HG03103 (cell line): Measurements from ENCODE around the gene MYO7A.

ENCODE experiments used
- ATAC-seq: cut with Tn5 transposase; IDR thresholded peaks from one replicate; pipeline ENCODE4 v1.9.1; 2021; ENCODE audit warnings: low read depth; ENCODE audit not compliant: unreplicated experiment

Gene MYO7A

DNA sequence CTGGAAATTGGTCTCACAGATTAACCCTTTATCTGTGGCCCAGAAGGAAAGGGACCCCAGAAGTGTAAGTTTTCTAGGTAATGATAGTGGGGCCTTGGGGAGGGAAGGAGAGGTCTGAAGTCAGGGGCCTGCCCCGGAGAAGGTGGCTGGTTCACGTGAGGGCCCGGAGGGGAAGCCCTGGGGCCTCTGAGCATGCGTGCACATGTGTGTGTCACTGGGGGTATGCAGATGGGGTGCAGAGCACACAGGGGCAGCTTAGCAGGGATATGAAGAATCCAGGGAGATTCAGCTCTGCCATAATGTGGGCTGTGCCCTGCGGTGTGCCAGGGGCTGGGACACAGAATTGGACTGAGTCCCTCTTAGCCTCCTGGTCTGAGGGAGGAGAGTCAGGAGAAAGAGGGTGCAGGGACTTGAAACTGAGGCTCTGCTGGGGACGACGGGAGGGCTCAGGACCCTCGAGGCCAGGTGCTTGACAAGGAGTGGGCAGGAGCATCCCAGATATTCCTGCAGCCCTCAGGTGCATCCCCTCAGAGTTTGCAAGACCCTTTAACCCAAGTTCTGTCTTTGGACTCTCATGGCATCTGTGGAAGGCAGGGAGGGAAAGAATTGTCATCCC is 15.5 kb downstream of the MYO7A start:
- no peak for ATAC-seq

DNA sequence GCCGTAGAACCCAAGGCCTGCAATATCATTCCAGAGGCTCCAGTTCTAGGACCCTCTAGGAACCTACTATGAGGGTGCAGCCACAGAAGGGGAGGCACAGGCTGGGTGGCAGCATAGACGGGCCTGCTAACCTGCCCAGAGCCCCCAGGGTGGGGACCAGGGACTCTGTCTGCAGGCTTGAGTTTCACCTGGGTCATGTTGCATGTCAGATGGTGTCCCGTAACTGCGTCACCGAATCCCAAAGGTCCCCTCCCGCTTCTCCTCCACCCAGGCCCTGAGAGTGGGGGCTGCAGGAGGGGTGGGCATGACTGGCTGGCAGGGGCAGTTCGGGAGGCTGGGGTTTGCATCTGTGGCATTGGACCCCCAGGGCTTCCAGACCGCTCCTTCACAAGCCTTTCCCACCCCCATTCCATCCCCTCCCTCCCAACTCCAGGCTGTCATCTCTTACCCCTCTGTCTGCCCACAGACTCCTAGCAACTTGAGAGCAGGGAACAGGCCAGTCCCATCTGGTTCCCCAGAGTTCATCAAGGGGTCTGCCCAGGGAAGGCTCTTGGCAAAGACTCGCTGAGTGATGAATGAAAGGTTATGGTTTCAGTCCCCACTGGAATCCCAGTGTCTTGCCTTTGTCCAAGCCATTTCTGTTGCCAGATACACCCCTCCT is 16.3 kb downstream of the MYO7A start:
- ATAC-seq, result no peak

DNA sequence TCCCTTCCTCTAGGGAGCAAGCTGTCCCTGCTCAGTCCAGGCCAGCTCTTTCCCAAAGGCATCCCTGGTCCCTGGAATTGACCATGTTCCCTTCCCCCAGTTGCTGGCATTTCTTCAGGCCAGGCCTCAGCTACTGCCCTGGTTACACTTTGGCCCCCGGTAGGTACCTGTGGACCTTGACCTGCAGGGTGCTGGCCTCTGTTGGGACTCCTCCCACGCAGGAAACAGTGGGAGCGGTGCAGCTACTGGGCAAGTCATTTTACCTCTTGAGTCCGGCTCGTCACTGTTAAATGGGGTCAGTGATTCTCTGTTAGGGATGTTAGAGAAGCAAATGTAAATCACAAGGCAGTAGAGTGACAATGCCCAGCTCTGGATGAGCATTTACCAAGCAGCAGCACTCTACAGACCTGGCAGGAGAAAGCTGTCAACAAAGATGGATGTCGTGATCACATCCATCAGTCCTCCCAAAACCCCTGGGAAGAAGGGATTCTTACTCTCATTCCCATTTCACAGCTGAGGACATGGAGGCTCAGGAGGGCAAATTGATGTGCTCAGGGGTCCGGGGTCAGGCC is 16.9 kb downstream of the MYO7A start:
- ATAC-seq, result no peak

DNA sequence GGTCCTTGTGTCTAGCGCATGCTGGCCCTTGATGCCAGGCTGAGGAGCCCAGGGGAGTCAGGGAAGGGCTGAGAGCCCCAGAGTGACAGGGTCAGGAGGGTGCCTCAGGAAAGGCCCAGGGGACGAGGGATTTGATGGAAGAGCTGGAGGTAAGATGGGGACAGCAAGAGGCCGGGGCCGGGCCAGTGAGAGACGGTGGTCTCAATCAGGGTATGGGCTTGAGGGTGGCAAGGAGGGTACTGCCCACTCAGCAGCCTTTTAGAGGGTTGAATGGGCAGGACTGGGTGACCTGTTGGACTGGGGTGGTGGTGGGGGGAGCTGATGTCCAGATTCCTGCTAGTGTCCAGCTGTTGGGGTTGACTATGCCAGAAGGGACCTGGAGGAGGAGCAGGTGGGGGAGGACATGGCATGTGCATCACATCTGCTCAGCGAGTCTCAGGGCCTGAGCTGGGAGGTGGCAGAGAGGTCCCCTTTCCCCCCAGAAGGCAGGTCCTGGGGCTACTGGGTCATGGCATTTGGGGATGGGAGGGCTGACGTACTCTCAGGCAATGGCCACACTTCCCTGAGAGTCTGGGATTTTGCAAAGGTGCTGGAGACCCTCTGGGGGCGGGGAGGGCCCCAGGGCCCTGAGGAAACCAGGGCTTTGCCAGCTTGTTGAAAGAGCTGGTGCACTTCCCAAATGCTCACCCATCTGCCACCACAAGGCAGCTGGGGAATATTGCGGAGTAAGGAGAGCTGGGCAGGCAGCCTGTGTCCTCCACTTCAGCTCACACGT is 18.4 kb downstream of the MYO7A start:
- ATAC-seq, result no peak

GRCh38 chr11:77147036-77147315 is 18.9 kb downstream of the MYO7A start:
- no peak for ATAC-seq

DNA sequence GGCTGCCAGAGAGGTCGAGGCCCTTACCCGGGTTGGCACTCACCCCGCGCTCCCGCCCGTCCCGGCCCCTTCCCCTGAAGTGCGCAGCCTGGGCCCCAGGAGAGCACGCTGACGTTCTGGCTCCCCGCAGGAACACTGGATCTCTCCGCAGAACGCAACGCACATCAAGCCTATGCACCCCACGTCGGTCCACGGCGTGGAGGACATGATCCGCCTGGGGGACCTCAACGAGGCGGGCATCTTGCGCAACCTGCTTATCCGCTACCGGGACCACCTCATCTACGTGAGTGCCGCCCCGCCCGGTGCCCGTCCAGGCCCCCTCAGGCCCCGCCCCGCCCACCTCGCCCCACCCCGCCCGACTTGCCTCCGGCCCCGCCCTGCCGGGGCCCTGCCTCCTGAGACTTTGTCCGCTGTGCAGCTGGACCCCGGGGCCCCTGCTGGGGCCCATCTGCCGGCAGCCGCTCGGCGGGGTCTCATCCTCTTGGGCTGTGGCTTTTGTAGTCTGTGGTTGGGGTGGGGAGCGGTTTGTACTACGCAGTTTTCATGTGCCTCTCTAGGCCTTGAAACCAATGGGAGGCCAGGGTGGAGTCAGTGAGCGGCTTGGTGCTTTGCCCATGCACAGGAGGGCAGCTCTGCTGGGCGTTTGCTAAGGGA is 19.7 kb downstream of the MYO7A start:
- ATAC-seq, result no peak

- no peak for ATAC-seq
Observed at GRCh38 chr11:77148963-77149715, 21.1 kb downstream of the MYO7A start.

GRCh38 chr11:77149716-77150392 is 21.8 kb downstream of the MYO7A start:
- no peak for ATAC-seq

DNA sequence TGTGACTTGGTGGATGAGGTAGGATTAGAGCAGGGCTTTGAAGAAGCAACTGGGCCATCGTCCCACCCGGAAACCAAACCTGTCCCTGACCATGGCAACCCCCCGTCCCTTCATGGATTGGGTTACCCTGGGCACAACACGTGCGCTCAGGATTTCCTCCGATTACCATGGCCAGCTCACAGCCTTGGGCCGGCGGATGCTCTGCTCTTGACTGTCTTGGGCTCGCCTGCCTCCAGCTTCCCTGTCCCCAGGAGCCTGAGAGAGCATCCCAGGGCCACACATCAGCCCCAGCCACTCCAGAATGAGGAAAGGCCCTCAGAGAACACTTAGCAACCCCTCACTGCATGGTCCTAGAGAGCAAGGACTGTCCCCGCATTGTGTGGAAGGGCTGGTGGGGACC is 22.8 kb downstream of the MYO7A start:
- ATAC-seq, result no peak

DNA sequence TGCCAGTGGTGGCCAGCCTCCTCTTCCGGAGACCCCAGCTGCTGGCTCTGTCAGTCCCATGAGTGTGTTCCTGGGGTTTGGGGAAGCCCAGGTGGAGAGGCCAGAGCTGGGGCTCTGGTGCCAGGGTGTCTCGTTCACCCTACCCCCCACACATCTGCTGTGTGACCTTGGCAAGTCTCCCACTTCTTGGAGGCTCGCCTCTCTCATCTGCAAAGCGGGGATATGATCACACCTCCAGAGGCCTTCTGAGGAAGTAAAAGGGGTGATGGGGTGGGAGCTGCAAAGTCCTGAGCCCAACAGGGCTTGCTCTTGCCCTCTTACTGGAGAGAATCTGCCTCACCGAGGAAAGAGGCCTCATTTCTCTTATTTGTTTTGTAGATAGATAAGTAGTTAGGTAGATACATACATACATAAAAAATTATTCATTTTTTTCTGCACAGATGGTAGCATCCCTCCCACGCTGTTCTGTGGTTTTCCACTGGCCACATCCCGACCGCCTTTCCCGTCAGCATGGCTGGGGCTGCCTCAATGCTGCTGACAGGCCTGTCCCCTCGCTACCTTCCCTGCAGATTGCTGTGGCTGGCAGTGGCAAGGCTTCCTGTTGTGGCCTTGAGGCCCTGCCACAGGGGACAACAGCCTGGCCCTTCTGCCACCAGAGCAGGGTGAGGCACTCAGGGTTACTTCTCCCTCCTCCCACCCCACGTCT is 23.9 kb downstream of the MYO7A start:
- ATAC-seq, result no peak

DNA sequence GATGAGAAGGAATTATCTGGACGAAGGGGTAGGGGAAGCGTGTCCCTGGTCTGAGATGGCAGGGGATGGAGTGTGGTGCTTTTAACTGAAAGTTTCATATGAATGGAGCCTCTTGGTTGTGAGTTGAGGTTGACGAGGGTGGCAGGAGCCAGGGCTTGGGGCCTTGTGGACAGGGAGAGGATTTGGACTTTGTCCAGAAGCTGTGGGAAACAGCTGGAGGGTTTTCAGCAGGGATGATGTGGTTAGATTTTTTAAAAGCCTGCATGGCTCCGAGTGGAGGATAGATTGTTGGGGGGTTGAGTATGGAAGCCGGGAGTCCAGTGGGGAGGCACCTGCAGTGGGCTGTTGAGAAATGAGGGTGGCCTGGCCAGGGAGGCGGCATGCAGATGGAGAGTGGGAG is 24.8 kb downstream of the MYO7A start:
- ATAC-seq, result no peak

DNA sequence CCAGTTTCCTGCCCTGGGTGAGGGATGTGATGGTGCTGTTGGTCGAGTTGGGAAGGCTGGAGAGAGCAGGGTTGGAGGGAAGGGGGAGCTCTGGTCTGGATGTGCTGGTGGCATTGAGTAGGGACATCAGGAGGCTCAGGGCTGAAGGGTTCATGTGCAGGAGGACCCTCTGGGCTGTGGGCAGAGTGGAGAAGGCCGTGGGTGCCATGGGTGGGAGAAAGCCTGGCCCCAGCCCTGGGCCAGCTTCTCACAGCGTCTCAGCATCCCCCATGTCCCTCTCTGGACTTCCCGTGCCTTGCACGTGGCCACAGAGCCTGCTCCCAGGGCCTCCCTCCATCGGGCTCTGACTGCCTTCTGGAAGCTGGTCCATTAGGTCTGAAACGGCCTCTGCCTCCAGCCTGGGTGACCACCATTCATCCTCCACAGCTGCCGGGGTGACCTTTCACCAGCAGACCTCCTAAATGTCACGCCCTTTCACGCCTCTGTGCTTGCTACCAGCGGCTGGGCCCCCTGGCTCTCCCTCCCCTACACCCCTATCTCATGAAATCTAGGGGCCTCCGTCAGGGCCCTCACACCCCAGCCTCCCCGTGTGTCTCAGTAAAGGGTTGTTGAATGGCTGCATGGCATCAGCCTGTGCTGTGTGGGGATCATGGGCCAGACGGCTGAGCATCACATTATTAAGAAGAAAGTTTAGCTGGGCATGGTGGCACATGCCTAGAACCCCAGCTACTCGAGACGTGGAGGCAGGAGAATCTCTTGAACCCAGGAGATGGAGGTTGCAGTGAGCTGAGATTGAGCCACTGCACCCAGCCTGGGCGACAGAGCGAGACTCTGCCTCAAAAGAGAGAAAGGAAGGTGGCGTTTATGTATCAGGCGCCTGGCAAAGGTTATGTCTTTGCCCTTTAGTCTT is 25.5 kb downstream of the MYO7A start:
- no peak for ATAC-seq

DNA sequence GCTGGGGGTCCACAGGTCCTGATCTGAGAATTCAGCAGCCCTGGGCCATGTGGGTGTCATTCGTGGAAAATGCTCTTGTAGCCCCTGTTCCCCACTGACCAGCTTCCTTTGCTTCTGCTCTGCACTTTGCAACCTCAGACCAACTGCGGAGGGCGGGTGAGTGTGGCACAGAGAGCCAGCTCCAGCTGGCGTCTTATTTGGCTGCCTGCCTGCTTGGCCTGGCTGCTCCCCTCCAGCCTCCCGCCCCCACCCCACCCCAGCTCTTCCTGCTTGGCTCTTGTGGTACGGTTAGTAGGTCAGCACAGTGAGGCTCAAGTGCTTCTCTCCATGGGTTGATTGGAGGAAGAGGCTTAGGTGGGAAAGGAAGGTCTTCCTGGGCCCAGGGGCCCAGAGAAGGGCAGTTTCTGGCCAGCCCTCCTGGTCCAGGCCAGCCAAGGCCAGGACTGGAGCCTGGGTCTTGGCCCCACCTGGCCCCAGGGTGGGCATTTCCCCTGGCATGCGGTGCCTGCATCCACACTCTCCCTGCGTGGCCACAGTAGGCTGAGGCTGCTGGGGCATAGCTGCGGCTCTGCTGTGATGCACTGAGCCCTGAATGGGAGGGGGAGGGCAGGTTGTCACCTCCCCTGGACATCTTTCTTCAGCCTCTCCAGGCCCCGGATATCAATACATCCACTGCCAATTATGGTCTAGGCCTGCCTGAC is 26.5 kb downstream of the MYO7A start:
- ATAC-seq, result no peak

DNA sequence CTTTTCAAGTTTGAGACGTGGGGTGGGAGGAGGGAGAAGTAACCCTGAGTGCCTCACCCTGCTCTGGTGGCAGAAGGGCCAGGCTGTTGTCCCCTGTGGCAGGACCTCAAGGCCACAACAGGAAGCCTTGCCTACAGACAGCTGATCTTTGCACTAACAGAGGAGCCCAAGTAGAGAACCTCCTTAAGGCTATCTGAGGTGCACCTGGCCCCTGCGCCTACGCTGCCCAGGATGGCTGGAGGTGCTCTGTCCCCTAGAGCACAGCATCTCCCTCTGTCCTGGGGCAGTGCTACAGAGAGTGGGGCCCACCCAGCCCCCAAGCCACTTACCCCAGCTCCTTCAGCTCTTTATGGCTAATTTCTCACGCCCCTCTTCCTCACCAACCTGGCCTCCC is 27.0 kb downstream of the MYO7A start:
- no peak for ATAC-seq

DNA sequence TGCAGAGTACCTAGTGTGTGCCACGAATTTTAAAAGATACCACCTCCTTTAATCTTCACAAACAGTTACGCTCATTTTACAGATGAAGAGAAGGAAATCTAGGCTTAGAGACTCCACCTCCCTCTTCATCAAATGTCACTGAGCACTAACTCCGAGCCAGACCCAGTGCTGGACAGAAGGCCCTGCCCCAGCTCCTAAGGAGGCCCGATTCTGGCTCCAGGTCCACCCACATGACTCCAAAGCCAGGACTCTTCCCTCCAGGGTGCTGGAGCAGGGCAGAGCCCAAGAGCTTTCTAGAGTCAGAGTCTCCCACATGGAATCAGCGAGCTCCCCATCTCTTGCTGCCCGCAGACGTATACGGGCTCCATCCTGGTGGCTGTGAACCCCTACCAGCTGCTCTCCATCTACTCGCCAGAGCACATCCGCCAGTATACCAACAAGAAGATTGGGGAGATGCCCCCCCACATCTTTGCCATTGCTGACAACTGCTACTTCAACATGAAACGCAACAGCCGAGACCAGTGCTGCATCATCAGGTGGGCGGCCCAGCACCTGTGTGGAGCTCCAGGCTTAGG is 27.6 kb downstream of the MYO7A start:
- no peak for ATAC-seq

GRCh38 chr11:77156396-77157195 is 28.6 kb downstream of the MYO7A start:
- ATAC-seq, result no peak
